Endothelial cell of umbilical vein (primary cell): ENCODE measurements around the gene CD53. TPM values are rescaled to one million over a fixed set of nuclear protein-coding genes. Genes with fewer than 3 reads are reported as not detected.

Source experiments
- BruUV-seq: library from RNA; stranded (reverse); fragments of 400-500 nt; replicated peaks from 2 replicates; lab custom pipeline; 2021; lab: Mats Ljungman, UMichigan
- CTCF ChIA-PET: fragments of 300-600, 350-600 bp; sonication (Branson Sonifier 250); formaldehyde crosslinking; loops from one replicate; lab custom pipeline; 2021; ENCODE audit warnings: antibody characterized with exemption, inconsistent platforms; lab: Charles Lee
- POLR2A ChIA-PET: fragments of 300-600, 350-600 bp; sonication (Branson Sonifier 250); formaldehyde crosslinking; loops from one replicate; lab custom pipeline; 2021; ENCODE audit warnings: antibody characterized with exemption, inconsistent platforms; lab: Charles Lee
- DNase-seq: peaks from one replicate; pipeline ENCODE4 v3.0.0-alpha.2; 2011; ENCODE audit warnings: low read depth, low spot score
- FAIRE-seq: peaks from 2 replicates; lab custom pipeline; 2011; peaks lifted over from hg19 to GRCh38; lab: Jason Lieb, UNC
- H2AFZ ChIP-seq: 2 replicates; pipeline ENCODE4 v1.6.0; 2012; ENCODE audit warnings: low read depth, low read length, control low read depth, inconsistent platforms
- H3K27ac ChIP-seq: 2 replicates; pipeline ENCODE4 v1.5.1; 2011; ENCODE audit warnings: low read depth, mild to moderate bottlenecking, control low read depth, low read length, moderate library complexity; ENCODE audit not compliant: insufficient read depth
- H3K27me3 ChIP-seq, 2 experiments: 2 replicates each; pipeline versions ENCODE4 v1.6.0 to v1.6.1; 2011; ENCODE audit warnings: low read length in 2 of 2, mixed read lengths in 1 of 2; ENCODE audit not compliant: control insufficient read depth in 2 of 2, insufficient read depth in 2 of 2
- H3K36me3 ChIP-seq, 2 experiments: 2 replicates in 1 of 2; 3 replicates in 1 of 2; pipeline ENCODE4 v1.5.1; 2011; ENCODE audit warnings: low read length in 2 of 2, mild to moderate bottlenecking in 1 of 2, moderate library complexity in 1 of 2; ENCODE audit not compliant: control insufficient read depth in 2 of 2, insufficient read depth in 2 of 2; ENCODE audit errors: extremely low read depth in 1 of 2
- H3K4me1 ChIP-seq: 3 replicates; pipeline ENCODE4 v1.5.1; 2011; ENCODE audit warnings: mild to moderate bottlenecking, low read length; ENCODE audit not compliant: control insufficient read depth, insufficient read depth; ENCODE audit errors: extremely low read depth
- H3K4me2 ChIP-seq: 2 replicates; pipeline ENCODE4 v1.6.1; 2011; ENCODE audit warnings: low read length, control low read depth, mixed read lengths; ENCODE audit not compliant: insufficient read depth
- H3K4me3 ChIP-seq, 3 experiments: fragments of 200-600 bp in 1 of 3; sonication (generic), shearing (Covaris generic) in 1 of 3; replicated peaks in 1 of 3; 2 replicates each; pipeline ENCODE4 v1.5.1; 2011 to 2016; ENCODE audit warnings: control low read depth in 3 of 3, low read length in 3 of 3, mild to moderate bottlenecking in 2 of 3, inconsistent platforms in 1 of 3, low read depth in 1 of 3, moderate library complexity in 1 of 3; ENCODE audit not compliant: insufficient read depth in 1 of 3
- H3K79me2 ChIP-seq: 2 replicates; pipeline ENCODE4 v1.6.0; 2012; ENCODE audit warnings: low read length, inconsistent platforms; ENCODE audit not compliant: control insufficient read depth, insufficient read depth
- H3K9ac ChIP-seq: replicated peaks from 2 replicates; pipeline ENCODE3; 2011; ENCODE audit warnings: low read length, control low read depth; ENCODE audit not compliant: insufficient read depth; ENCODE audit errors: extremely low read depth
- H3K9me1 ChIP-seq: replicated peaks from 3 replicates; pipeline ENCODE4 v1.6.0; 2011; ENCODE audit warnings: mild to moderate bottlenecking, low read length; ENCODE audit not compliant: control insufficient read depth, insufficient read depth; ENCODE audit errors: extremely low read depth
- H3K9me3 ChIP-seq: replicated peaks from 2 replicates; pipeline ENCODE4 v1.5.1; 2012; ENCODE audit warnings: low read length, inconsistent platforms; ENCODE audit not compliant: control insufficient read depth, insufficient read depth
- H4K20me1 ChIP-seq: replicated peaks from 2 replicates; pipeline ENCODE3; 2011; ENCODE audit warnings: mild to moderate bottlenecking, low read length; ENCODE audit not compliant: control insufficient read depth, insufficient read depth; ENCODE audit errors: extremely low read depth
- CTCF ChIP-seq, 2 donors: IDR thresholded peaks; 1 replicate in 1 of 2; 2 replicates in 1 of 2; pipeline ENCODE4 v1.5.1; 2011; ENCODE audit warnings: low read length in 2 of 2, mild to moderate bottlenecking in 2 of 2, moderate library complexity in 2 of 2, control low read depth in 1 of 2, inconsistent platforms in 1 of 2, low read depth in 1 of 2; ENCODE audit not compliant: insufficient read depth in 1 of 2; ENCODE audit errors: extremely low read depth in 1 of 2
- EZH2 ChIP-seq: IDR thresholded peaks from 2 replicates; pipeline ENCODE4 v1.6.1; 2012; ENCODE audit warnings: borderline replicate concordance, low read depth, mild to moderate bottlenecking, moderate library complexity, low read length, inconsistent platforms; ENCODE audit not compliant: severe bottlenecking
- FOS ChIP-seq: IDR thresholded peaks from 2 replicates; pipeline ENCODE4 v1.6.1; 2011; ENCODE audit warnings: mild to moderate bottlenecking, low read length, moderate library complexity, borderline replicate concordance; ENCODE audit not compliant: insufficient read depth
- GATA2 ChIP-seq: IDR thresholded peaks from 2 replicates; pipeline ENCODE4 v1.7.0; 2011; ENCODE audit warnings: low read depth, mild to moderate bottlenecking, moderate library complexity, mixed read lengths, low read length; ENCODE audit not compliant: insufficient read length, insufficient read depth
- JUN ChIP-seq: IDR thresholded peaks from 2 replicates; pipeline ENCODE4 v1.6.1; 2011; ENCODE audit warnings: borderline replicate concordance, low read depth; ENCODE audit not compliant: insufficient read length, insufficient read depth
- MAX ChIP-seq: IDR thresholded peaks from 2 replicates; pipeline ENCODE4 v1.6.1; 2011; ENCODE audit not compliant: insufficient read depth, insufficient read length
- MYC ChIP-seq: IDR thresholded peaks from one replicate; pipeline ENCODE4 v1.6.1; 2011; ENCODE audit warnings: mild to moderate bottlenecking, low read depth, low read length
- POLR2A ChIP-seq: IDR thresholded peaks from 2 replicates; pipeline ENCODE4 v1.6.1; 2012; ENCODE audit warnings: low read depth, mild to moderate bottlenecking, control low read depth, low read length
- POLR2AphosphoS5 ChIP-seq: IDR thresholded peaks from 2 replicates; pipeline ENCODE4 v1.6.1; 2012; ENCODE audit warnings: low read depth, mild to moderate bottlenecking, control low read depth, low read length, moderate library complexity; ENCODE audit not compliant: insufficient read depth
- dilution Hi-C: fragments of 300-500 bp; cut with MboI; formaldehyde crosslinking; loops from one replicate; pipeline ENCODE4 v1.15.0; 2019; ENCODE audit warnings: low sequenced_read_pairs; ENCODE audit not compliant: extremely low pct_ligation_motif_present
- intact Hi-C: fragments of 100-400 bp; cut with micrococcal nuclease; formaldehyde crosslinking; loops from one replicate; pipeline ENCODE4 v1.10.0; 2022
- polyA plus RNA-seq, 4 experiments: library from polyadenylated mRNA; depleted of rRNA in 3 of 4; stranded (reverse) in 3 of 4; unstranded in 1 of 4; fragments of >200 nt; gene quantifications; 2 replicates each; pipeline versions ENCODE4 v1.2.1 to v1.2.3, GENCODE V29; 2011 to 2012; ENCODE audit warnings: missing spikeins in 1 of 4
- total RNA-seq: library from RNA; stranded (reverse); gene quantifications from 2 replicates; pipeline ENCODE4 v1.2.3, GENCODE V29; 2021

The CD53 gene
- total and polyA plus RNA-seq, 2 donors (not counting 3 experiments of a cell fraction or from before 2014, with no cell fraction given): 0.35 TPM; not detected in 1

GRCh38 chr1:110859062-110859461, 13.9 kb upstream of the CD53 start:
- FAIRE-seq: no peak
- no peak for TF ChIP-seq EZH2
- no peak for TF ChIP-seq MAX
- TF ChIP-seq POLR2AphosphoS5: no peak
- no peak for TF ChIP-seq GATA2
- TF ChIP-seq POLR2A: no peak
- no peak for TF ChIP-seq FOS
- no peak for TF ChIP-seq JUN
- TF ChIP-seq MYC: no peak
- no peak for TF ChIP-seq CTCF (IDR thresholded peaks at IDR 0.05; ENCODE audit: extremely low read depth in 1 of 2, insufficient read depth in 1 of 2, low read depth in 1 of 2, low read length in 2 of 2)
- H3K79me2 ChIP-seq: no peaks in the 10 kb centered on the region
- POLR2A ChIA-PET: no interaction called here
- no peak overlapping the region for H3K4me2 ChIP-seq
- no peaks in the 10 kb centered on the region for H4K20me1 ChIP-seq
- CTCF ChIA-PET: interaction anchor here (0.6 kb wide), 1 partner anchor 541 kb away, joined by 3 read pairs; no protein-coding TSS in a partner anchor
- H3K9ac ChIP-seq: no peak overlapping the region
- no TSS peak for BruUV-seq
- DNase-seq: no peak
- no peak overlapping the region for H3K27ac ChIP-seq
- no peak overlapping the region for H2AFZ ChIP-seq
- H3K36me3 ChIP-seq: no peaks in the 10 kb centered on the region
- H3K27me3 ChIP-seq: no peaks in the 10 kb centered on the region
- dilution Hi-C loops (no loop called here), intact Hi-C loops (no loop called here)
- no peaks in the 10 kb centered on the region for H3K4me1 ChIP-seq
- no peak overlapping the region for H3K4me3 ChIP-seq
- no peaks in the 10 kb centered on the region for H3K9me3 ChIP-seq
- no peaks in the 10 kb centered on the region for H3K9me1 ChIP-seq
